Astrocyte of the cerebellum (primary cell): ENCODE measurements around the gene STAG1.

Source experiments
- DNase-seq: peaks from one replicate; pipeline ENCODE4 v3.0.0-alpha.2; 2011; ENCODE audit warnings: low read depth
- H3K4me3 ChIP-seq: 2 replicates; pipeline ENCODE4 v1.5.1; 2011; ENCODE audit warnings: mild to moderate bottlenecking, low read depth, low read length, moderate library complexity
- in situ Hi-C: cut with HindIII; loops from 2 replicates; pipeline ENCODE4 v1.10.0; 2017; ENCODE audit warnings: low sequenced_read_pairs
- TF ChIP-seq, protein P1 (sequence below): IDR thresholded peaks from 2 replicates; pipeline ENCODE4 v1.5.1; 2012; ENCODE audit warnings: low read length, low read depth, moderate library complexity, mild to moderate bottlenecking; ENCODE audit errors: missing control alignments

STAG1 gene

GRCh38 chr3:136366289-136366688, 385.9 kb downstream of the STAG1 start:
- H3K4me3 ChIP-seq, result no peak overlapping the region
- TF ChIP-seq, protein P1, sequence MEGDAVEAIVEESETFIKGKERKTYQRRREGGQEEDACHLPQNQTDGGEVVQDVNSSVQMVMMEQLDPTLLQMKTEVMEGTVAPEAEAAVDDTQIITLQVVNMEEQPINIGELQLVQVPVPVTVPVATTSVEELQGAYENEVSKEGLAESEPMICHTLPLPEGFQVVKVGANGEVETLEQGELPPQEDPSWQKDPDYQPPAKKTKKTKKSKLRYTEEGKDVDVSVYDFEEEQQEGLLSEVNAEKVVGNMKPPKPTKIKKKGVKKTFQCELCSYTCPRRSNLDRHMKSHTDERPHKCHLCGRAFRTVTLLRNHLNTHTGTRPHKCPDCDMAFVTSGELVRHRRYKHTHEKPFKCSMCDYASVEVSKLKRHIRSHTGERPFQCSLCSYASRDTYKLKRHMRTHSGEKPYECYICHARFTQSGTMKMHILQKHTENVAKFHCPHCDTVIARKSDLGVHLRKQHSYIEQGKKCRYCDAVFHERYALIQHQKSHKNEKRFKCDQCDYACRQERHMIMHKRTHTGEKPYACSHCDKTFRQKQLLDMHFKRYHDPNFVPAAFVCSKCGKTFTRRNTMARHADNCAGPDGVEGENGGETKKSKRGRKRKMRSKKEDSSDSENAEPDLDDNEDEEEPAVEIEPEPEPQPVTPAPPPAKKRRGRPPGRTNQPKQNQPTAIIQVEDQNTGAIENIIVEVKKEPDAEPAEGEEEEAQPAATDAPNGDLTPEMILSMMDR, result no peak
- in situ Hi-C loops, result no loop called here
- DNase-seq, result no peak

DNA sequence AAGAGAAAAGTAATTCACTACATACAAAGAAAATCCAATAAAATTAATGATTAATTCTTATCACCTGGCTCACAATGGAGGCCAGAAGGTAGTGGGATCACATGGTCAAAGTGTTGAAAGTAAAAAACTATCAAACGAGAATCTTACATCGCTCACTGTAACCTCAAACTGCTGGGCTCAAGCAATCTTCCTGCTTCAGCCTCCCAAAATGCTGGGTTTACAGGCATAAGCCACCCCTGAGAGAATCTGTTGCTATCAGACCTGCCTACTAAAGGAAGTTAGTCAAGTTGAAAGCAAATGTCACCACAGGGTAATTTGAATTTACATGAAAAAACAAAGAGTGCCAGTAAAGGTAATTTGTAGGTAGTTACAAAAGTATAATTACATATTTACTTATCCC, 398.7 kb downstream of the STAG1 start:
- TF ChIP-seq, protein P1, result no peak
- H3K4me3 ChIP-seq, result no peak overlapping the region
- no peak for DNase-seq
- in situ Hi-C loops, result no loop called here

GRCh38 chr3:136351905-136352304, 400.3 kb downstream of the STAG1 start:
- TF ChIP-seq, protein P1, result peak; percentile 3
- no peak for DNase-seq
- in situ Hi-C loops, result no loop called here
- no peak overlapping the region for H3K4me3 ChIP-seq

DNA sequence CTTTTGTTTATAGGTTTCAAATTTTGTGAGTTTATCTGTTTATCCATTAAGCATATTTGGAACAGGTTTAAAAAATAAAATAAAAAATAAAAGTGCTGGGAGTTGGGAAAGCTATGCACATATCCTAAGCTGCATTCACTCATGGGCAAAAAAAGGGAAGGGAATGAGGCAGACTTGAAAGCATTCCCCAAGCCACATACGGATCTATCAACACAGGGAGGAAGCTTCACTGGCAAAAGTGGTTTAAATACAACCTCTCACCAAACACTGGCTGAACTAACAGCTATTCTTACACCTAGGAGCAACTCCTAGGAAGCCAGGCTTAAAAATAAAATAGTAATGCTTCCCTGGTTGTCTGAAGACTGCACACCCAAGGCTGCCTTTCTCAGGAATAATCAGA, 400.8 kb downstream of the STAG1 start:
- in situ Hi-C loops, result no loop called here
- no peak overlapping the region for H3K4me3 ChIP-seq
- TF ChIP-seq, protein P1, result no peak
- no peak for DNase-seq

GRCh38 chr3:136350557-136350956, 401.6 kb downstream of the STAG1 start:
- no peak overlapping the region for H3K4me3 ChIP-seq
- no peak for DNase-seq
- in situ Hi-C loops, result no loop called here
- TF ChIP-seq, protein P1, result no peak

GRCh38 chr3:136350132-136350531, 402.0 kb downstream of the STAG1 start:
- in situ Hi-C loops, result no loop called here
- peak; percentile 91 for DNase-seq
- H3K4me3 ChIP-seq, result no peak overlapping the region
- TF ChIP-seq, protein P1, result no peak

- in situ Hi-C loops, result no loop called here
- no peak overlapping the region for H3K4me3 ChIP-seq
- TF ChIP-seq, protein P1, result no peak
- no peak for DNase-seq
These were observed 405.7 kb downstream of the STAG1 start for GRCh38 chr3:136346486-136346885.
